ENCODE data around the gene ONECUT3.

The ONECUT3 gene

GRCh38 chr19:1748873-1749341, 4.4 kb upstream of the ONECUT3 start:
- no peak for DNase-seq
- TF ChIP-seq, protein P1, sequence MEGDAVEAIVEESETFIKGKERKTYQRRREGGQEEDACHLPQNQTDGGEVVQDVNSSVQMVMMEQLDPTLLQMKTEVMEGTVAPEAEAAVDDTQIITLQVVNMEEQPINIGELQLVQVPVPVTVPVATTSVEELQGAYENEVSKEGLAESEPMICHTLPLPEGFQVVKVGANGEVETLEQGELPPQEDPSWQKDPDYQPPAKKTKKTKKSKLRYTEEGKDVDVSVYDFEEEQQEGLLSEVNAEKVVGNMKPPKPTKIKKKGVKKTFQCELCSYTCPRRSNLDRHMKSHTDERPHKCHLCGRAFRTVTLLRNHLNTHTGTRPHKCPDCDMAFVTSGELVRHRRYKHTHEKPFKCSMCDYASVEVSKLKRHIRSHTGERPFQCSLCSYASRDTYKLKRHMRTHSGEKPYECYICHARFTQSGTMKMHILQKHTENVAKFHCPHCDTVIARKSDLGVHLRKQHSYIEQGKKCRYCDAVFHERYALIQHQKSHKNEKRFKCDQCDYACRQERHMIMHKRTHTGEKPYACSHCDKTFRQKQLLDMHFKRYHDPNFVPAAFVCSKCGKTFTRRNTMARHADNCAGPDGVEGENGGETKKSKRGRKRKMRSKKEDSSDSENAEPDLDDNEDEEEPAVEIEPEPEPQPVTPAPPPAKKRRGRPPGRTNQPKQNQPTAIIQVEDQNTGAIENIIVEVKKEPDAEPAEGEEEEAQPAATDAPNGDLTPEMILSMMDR (IDR thresholded peaks at IDR 0.05; ENCODE audit: low read depth, low read length): no peak
- Histone ChIP-seq H3K9me3 (no peaks in the 10 kb centered on the region), H3K27me3 (peaks cover 85% of the 10 kb centered on the region), H3K36me3 (no peaks in the 10 kb centered on the region), H3K4me3 (ENCODE audit: low read depth, low read length) (no peak overlapping the region), H3K4me1 (no peaks in the 10 kb centered on the region)

DNA sequence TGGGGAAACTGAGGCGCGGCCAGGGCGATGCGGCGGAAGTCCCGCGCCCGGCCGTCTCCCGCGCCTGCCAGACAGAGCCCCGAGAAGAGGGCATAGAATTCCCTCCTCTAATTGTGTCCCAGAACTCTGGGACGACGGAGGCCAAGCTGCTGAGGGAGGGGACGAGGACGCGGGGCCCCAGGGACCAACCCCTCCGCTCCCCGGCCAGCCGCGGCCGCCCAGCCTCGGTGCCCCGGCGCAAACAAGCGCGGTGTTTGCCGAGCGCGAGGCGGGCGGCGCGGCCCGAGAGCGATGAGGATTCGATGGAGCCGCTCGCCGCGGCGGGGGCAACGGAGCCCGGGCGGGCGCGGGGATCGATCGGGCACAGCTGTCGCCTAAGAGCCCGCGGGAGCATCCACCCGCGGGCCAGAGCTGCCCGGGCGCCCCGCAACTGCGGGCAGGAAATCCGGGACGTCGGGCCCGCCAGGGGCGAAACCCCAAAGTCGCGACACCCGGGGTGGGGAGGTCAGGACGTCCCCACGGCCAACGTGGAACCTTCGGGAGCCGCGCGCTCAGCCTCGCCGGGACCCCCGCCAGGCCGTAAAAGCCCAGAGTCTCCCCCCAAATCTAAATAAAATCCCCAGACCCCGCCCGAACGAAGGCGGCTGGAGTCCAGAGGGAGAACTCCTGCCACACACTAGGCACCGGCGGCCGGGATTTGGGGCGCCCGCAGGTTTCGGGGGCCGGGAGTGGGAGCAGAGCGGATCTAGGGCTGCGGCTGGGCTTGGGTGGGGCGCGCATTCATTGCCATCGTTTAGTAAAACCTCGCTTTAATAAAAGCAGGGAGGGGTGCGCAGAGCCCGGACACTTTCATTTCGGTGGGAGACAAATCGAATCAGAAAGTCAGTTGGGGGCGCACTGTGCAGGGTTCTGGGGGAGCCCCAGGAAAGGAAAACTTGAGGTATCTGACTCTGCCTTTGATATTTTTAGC, 3.6 kb upstream of the ONECUT3 start:
- H3K27me3 ChIP-seq: peaks cover 91% of the 10 kb centered on the region
- no peaks in the 10 kb centered on the region for H3K4me1 ChIP-seq
- no peak for DNase-seq
- H3K9me3 ChIP-seq: no peaks in the 10 kb centered on the region
- no peak overlapping the region for H3K4me3 ChIP-seq (ENCODE audit: low read depth, low read length)
- TF ChIP-seq, protein P1 (IDR thresholded peaks at IDR 0.05; ENCODE audit: low read depth, low read length): no peak
- no peaks in the 10 kb centered on the region for H3K36me3 ChIP-seq

DNA sequence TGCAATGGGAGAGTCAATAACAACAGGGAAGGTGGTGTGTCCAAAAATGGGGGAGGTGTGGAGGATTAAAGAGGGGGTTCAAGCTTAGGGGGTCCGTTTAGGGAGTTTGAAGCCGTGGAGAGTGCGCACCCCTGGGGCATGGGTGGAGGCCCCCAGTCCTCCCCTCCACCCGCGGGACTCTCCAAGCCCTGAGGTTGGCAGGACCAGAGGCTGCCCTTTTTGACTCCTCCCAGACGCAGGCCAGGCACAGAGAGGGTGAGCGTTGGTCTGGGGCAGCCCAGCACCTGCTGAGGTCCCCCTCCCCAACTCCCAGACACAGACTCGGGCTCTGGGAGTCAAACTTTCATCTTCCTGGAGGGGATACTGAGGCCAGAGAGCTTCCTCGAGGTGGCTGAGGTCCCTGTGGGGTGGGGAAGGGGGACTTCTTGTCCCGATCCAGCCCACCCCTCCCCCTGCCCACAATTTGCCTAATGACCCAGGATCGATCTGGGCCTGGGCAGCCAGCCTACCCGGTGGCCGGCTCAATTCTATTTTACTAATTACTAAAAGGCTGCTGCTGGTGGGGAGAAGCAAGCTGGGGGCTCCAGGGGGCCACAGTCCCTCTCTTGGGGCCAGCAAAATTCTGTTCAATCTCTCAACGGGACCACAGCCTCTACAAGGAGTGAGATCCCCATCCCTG, 2.8 kb upstream of the ONECUT3 start:
- TF ChIP-seq, protein P1 (IDR thresholded peaks at IDR 0.05; ENCODE audit: low read depth, low read length): no peak
- H3K9me3 ChIP-seq: no peaks in the 10 kb centered on the region
- peaks cover 91% of the 10 kb centered on the region for H3K27me3 ChIP-seq
- no peak for DNase-seq
- H3K36me3 ChIP-seq: no peaks in the 10 kb centered on the region
- H3K4me3 ChIP-seq (ENCODE audit: low read depth, low read length): no peak overlapping the region
- H3K4me1 ChIP-seq: no peaks in the 10 kb centered on the region

DNA sequence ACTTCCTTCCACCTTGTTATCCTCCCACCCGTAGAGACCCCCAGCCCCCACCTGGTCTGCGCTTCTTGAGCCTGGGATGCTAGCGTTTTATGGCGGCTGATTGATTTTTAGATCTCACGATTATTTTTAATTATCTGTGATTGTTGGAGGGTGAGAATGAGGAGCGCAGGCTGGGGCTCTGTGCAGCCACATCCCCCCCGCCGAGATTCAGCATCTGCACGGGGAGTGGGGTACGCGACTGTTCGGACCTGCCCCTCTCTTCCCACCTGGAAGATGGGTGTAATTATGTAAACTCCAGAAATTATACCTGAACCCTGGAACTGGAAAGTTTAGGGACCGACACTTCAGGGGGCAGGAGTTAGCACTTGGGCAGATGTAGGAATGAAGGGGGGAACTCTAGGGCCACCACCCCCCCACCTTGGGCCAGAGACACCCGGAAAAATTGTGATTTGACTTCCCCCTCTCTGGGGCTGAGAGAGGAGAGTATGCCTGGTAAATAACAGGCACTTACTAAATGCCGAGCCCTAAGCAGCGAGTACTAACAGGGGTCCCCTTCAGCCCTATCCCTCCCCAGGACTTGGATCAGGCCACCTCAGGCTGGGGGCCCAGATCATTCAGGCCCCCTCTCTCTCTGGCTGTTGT, 1.8 kb upstream of the ONECUT3 start:
- H3K4me1 ChIP-seq: no peaks in the 10 kb centered on the region
- no peaks in the 10 kb centered on the region for H3K9me3 ChIP-seq
- no peak for DNase-seq
- H3K4me3 ChIP-seq (ENCODE audit: low read depth, low read length): no peak overlapping the region
- H3K27me3 ChIP-seq: peaks cover 96% of the 10 kb centered on the region
- H3K36me3 ChIP-seq: no peaks in the 10 kb centered on the region
- TF ChIP-seq, protein P1 (IDR thresholded peaks at IDR 0.05; ENCODE audit: low read depth, low read length): no peak

GRCh38 chr19:1752009-1752756, 1.1 kb upstream of the ONECUT3 start:
- H3K4me1 ChIP-seq: no peaks in the 10 kb centered on the region
- H3K27me3 ChIP-seq: peaks cover 97% of the 10 kb centered on the region
- H3K9me3 ChIP-seq: no peaks in the 10 kb centered on the region
- H3K36me3 ChIP-seq: no peaks in the 10 kb centered on the region
- DNase-seq: no peak
- H3K4me3 ChIP-seq (ENCODE audit: low read depth, low read length): no peak overlapping the region
- TF ChIP-seq, protein P1 (IDR thresholded peaks at IDR 0.05; ENCODE audit: low read depth, low read length): no peak
